NCI-H1105 (cell line): ENCODE measurements around the gene CASD1.

ENCODE experiments used
- DNase-seq: peaks from one replicate; lab custom pipeline; 2025; lab: John Stamatoyannopoulos, UW

Gene CASD1

DNA sequence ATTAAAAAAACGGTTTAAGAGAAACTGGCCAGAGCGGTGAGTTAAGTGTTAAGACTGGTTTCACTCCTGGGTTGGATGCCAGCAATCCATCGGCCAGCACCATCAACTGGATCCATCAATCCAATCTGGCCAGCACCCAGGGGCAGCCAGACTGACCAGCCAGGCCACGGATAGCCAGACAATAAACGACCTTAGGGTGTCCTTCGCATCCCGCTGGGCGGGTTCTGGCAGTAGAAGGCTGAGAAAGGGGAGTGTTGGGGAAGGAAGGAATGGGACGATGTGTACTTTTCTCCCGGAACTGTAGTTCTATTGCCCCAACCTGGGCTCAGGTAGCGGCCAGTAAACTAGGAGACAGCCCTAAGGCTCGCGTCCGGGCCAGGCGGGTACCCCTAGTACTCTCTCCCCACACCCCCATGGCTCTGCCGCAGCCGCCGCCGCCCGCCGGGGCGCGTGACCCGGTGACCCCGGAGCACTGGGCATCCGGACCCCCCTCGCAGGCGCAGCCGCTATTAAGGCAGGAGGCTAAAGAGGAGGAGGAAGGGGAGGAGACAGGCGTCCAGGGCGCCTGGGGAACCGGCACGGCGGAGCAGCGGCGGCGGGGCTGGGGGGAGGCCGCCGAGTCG lies at the start of gene CASD1:
CASD1 (plus strand) TSS at position 546 of the 623 bp plus-strand sequence. CDS start 276 bp downstream, outside the sequence.
- peak; percentile 40 for DNase-seq

GRCh38 chr7:94466516-94466915 lies 43.1 kb upstream of the CASD1 start:
- DNase-seq, result no peak

DNA sequence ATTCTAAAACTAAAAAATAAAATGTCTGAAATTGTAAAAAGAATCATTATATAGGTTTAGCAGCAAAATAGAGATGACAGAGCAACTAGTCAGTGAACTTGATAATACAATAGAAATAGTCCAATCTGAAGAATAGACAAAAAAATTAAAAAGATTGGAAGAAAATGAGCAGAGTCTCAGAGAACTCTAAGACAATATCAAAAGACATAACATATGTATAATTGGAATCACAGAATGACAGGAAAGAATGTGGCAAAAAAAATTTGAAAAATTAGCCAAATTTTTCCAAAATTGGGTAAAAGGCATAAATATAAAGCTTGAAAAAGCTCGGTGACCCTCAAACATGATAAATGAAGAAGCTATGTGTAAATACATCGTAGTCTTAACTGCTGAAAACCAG lies 38.0 kb upstream of the CASD1 start:
- DNase-seq, result no peak

DNA sequence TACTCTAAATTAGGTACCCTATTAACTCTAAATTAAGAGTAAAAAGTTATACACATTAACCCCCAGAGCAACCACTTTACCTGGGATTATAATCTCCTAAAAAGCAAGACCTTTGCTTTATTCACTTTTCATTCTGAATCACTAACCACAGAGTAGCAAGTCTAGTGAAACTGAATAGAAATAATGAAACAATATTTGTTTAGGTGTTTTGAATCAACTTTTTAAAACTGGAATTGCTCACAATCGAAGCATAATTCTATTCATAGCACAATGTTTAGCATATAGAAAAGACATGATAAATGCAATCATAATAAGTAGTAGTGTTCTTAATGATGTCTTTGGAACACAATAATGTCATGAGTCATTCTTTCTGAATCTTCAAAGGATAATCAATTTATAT lies 37.0 kb upstream of the CASD1 start:
- no peak for DNase-seq

DNA sequence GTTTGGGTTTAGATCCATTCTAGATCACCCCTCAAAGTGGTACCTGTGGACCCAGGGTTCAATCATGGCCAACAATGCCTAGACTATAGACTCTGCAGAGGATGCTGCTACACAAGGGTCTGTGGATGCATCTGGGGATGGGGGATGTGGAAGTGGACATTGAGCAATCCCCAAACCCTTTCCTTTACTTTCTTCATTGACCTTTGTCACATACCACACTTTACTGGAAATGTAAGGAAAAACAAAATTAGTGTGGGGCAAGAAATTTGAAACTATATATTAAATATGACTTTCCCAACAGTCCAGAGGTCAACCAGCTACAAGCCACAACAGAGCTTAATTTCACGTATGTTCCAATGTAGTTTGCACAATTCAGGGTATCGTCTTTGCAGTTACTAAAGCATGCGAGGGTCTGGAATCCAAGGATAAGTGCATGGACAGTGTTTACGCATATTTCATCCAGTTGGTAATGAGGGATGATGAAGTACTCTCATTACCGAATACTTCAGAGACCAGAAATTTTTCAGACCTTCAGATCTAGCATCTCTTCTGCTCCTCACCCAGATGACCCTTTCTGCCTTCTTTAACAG lies 33.3 kb upstream of the CASD1 start:
- DNase-seq, result no peak

DNA sequence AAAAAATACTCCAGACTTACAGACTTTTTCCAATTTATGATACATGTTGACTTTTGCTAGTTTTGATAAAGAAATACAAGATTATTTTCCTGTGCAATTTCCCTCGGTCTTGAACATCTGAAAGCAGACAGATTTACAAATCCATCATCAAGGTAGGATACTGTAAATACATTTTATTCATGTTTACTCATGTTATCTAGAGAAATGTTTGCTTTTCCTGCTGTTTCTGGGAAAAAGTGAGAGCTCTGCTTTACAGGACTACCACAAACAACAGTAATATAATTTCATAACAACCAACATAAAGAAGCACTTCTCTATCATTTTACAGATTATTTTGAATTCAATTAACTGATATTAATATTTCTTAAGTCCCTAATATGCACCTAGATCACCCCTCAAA lies 31.7 kb upstream of the CASD1 start:
- no peak for DNase-seq

- DNase-seq, result no peak
These were observed 30.9 kb upstream of the CASD1 start for GRCh38 chr7:94478648-94479214.

DNA sequence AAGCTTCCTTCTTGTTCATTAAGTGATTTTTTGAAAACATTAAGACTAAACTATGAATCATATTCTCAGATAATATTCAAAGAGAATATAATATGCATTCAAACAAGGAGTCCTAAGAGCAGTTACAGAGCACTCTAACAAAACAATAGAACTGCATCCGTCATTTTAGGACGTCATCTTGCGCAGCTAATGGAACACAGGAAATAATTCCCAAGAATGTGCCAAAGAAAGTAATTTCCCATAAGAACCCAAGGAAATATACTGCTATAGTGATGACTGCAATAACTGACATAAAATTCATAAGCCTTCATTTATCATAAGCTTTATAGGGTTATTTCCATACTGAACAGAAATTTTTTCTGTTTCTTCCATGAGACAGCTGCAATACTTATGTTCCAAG lies 28.3 kb upstream of the CASD1 start:
- no peak for DNase-seq

DNA sequence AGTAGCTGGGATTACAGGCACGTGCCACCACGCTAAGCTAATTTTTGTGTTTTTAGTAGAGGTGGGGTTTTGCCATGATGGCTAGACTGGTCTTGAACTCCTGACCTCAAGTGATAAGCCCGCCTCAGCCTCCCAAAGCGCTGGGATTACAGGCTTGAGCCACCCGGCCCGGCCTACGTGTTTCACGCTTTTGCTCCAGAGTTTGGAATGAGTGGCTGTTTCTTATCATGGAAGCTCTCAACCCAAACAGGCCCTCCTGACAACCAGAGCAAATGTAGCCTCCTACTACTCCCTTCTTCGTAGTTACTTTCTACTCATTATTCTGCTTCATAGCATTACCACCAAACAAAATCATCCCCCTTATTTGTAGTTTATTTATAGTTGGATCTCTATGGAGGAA lies 26.8 kb upstream of the CASD1 start:
- no peak for DNase-seq

DNA sequence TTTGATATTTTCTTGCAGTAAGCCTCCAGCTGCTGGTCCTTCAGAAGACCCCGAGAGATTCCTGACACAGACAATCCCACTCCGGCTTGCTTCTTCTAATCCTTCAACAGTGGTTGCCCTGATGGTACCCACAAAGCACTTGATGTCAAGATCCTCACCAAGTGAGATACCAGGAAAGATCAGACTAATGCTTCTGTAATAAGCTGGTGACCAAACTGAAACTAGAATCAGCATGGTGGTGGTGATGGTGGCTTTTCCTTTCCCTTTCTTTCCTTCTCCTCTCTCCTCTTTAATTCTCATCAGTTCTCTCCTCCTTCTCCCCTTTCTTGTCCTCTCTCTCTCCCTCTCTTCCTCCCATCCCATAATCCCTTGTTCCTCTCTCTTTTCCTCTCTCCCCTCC lies 25.8 kb upstream of the CASD1 start:
- DNase-seq, result no peak

DNA sequence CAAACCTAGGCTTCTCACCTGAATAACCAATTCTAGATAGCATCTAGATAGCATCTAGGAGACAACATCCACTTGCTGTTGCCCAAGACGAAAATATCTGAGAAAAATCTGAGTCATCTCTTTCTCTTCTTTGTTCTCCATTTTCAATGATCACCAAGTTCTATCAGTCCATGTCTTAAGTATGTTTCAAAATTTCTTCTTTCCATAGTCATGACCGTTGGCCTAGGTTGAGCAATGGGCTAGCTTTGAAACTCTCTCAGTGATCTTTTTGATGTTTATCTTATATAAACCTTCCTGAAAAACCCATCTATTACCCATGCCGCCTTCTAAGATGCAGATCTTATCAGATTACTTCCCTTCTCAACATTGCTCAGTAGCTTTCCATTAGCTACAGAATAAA lies 23.4 kb upstream of the CASD1 start:
- no peak for DNase-seq

DNA sequence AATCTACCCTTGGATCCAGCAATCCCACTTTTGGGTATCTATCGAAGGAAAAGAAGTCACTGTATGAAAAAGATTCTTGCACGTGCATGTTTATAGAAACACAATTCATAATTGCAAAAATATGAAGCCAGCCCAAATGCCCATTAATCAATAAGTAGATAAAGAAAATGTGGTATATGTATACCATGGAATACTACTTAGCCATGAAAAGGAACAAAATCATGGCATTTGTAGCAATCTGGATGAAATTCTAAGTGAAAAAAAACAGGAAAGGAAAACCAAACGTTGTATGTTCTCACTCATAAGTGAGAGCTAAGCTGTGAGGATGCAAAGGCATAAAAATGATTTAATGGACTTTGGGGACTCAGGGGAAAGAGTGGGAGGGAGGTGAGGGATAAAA lies 18.2 kb upstream of the CASD1 start:
- DNase-seq, result no peak

- no peak for DNase-seq
These were observed 17.0 kb upstream of the CASD1 start for GRCh38 chr7:94492601-94493000.

- no peak for DNase-seq
These were observed 11.5 kb upstream of the CASD1 start for GRCh38 chr7:94497874-94498670.

DNA sequence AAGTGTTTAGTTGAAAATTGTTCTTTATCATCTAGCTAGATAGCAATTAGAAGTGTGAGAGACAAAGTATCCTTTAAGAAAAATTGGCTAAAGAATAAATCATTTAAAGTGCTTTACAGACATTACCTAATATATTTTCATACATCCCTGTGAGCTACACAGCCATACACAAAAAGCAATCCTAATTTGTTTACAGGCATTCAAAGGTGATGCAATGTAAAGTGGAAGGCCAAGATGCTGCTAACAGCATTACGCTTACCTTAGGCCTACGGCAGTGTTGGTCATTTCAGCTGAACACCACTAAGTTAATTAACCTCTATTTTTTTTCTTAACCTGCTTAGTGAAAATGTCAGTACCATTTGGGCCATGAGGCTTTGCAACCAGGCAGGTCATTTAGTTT lies 10.7 kb upstream of the CASD1 start:
- no peak for DNase-seq

GRCh38 chr7:94507462-94507861 lies 2.1 kb upstream of the CASD1 start:
- DNase-seq, result no peak

GRCh38 chr7:94507962-94508361 lies 1.6 kb upstream of the CASD1 start:
- no peak for DNase-seq

- peak; percentile 86 for DNase-seq
These were observed 425 bp downstream of the CASD1 start for GRCh38 chr7:94509887-94510581.

DNA sequence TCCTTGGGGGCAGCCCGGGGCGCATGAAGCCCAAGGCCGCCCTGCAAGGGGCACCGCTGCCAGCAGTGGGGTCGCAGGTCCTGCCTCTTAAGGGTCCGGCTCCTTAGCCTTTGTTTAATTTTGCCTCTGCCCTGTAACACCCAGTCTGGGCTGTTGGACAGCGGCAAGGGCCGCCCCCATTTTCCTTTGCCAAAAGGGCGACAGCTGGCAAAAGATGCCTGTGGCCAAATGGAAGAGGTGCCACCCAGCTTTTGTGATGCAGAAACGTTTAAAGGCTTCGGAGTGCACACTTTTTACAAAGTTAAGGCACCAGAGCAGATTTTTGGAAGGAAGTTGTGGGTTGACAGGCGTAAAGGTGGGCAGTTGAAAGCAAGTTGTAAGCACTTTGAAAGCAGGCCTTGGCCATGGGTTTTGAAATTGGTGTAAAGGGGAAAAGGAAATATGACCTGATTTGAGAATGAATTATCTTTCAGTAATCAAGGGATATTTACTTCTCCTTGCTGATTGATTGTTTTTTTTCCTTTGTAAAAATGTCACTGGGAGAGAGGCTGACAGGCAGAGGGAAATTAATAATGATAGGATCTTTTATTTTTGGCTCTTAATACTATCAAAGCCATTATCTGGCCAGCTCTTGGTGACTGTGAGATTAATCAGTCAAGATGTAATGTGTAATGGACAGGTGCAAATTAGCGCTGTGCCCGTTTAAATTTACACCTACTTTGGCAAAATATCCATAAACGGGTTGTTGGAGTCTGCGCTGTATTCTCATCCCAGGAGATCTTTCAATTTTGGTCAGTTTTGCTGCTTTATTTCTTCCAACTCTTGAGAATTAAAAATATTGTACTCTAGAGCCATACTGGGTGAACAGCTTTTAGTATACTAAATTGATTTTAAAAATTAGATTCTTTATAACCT lies 1.2 kb downstream of the CASD1 start:
- peak; percentile 40 for DNase-seq

DNA sequence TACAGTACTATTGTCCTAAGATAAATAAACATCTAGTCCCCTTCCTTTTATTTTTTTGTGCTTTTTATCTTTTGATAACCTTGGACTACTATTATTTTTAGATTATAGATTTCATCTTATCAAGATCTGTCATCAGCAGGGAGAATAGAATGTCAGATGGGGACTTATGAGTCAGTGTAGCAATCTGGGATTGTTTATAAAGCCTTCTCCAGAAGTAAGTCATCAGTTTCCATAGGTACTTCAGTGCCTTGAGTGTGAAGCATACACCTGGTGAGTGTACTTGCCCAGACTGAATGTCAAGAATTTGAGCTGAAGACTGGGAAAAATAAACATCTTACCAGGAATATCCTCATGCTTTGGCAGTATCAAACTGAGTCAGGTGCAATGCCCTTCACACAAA lies 2.1 kb downstream of the CASD1 start:
- no peak for DNase-seq
